GM21529 (cell line): Measurements from ENCODE around the gene SLC23A2.
"Not testable (repeated sequence)": the region's sequence is repeated elsewhere in the genome, so short reads cannot be mapped to it uniquely, and the experiment has no call there.

ENCODE experiments used
- ATAC-seq: cut with Tn5 transposase; IDR thresholded peaks from one replicate; pipeline ENCODE4 v1.9.1; 2021; ENCODE audit not compliant: unreplicated experiment

SLC23A2 gene

DNA sequence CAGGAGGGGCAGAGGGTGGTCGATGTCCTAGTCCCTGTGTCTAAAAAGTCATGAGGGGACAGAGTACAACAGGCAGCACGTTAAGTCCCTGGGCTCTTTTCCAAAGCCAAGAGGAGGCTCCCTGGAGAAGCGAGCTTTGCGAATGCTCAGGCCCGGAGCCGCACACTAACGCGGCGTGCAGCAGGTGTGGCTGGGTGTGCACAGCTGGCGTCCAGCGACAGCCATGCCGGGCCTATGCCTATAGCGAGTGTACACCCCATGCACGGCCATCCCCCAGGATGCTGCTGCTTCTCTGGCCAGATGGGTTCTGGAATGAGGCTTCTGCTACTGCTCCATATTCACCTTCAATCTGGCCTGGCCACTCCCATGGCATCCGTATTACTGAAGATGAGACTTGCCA, 148.3 kb downstream of the SLC23A2 start:
- no peak for ATAC-seq

- ATAC-seq: no peak
Observed at GRCh38 chr20:4850960-4851359, 150.3 kb downstream of the SLC23A2 start.

DNA sequence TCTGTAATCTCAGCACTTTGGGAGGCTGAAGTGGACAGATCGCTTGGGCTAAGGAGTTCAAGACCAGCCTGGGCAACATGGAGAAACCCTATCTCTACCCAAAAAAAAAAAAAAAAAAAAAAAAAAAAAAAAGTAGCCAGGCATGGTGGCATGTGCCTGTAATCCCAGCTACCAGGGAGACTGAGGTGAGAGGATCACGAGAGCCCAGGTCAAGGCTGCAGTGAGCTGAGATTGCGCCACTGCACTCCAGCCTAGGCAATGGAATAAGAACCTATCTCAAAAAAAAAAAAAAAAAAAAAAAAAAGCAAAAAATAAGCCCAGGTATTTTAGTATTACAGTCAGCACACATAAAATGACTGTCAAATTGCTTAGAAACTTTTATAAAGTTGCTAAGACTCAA, 152.5 kb downstream of the SLC23A2 start:
- not testable (repeated sequence) for ATAC-seq

- no peak for ATAC-seq
Observed at GRCh38 chr20:4848041-4848440, 153.3 kb downstream of the SLC23A2 start.

GRCh38 chr20:4846821-4847220, 154.5 kb downstream of the SLC23A2 start:
- no peak for ATAC-seq

GRCh38 chr20:4844751-4845465, 156.4 kb downstream of the SLC23A2 start:
- no peak for ATAC-seq

DNA sequence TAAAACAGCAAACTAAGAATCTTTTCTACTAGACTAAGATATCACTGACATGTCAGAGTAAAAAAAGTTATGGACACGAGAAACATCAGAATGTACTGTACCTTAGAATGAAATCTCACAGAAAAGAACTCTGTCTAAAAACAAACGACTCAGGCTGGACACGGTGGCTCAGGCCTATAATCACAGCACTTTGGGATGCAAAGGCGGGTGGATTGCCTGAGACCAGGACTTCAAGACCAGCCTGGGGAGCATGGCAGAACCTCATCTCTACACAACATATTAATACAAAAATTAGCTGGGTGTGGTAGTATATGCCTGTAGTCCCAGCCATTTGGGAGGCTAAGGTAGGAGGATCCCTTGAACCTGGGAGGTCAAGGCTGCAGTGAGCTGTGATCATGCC, 157.0 kb downstream of the SLC23A2 start:
- ATAC-seq: no peak

DNA sequence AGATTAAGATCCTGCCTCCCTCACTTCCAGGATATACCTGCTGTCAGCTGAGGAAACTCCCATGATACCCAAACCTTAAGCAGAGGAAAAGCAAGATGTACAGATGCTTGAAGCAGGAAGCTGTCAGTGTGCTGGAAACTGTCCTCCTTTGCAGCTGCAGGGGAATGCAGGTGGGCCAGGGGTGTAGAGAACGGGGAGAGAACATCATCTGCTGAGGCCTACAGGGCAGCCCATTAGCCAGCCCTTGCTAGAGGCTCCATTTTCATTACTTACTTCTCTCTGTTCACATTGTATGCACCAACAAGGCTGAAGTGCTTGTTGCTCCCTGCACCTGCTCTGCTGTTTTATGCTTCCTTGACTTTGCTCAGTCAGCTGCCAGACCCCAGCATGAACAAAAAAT, 160.5 kb downstream of the SLC23A2 start:
- no peak for ATAC-seq

DNA sequence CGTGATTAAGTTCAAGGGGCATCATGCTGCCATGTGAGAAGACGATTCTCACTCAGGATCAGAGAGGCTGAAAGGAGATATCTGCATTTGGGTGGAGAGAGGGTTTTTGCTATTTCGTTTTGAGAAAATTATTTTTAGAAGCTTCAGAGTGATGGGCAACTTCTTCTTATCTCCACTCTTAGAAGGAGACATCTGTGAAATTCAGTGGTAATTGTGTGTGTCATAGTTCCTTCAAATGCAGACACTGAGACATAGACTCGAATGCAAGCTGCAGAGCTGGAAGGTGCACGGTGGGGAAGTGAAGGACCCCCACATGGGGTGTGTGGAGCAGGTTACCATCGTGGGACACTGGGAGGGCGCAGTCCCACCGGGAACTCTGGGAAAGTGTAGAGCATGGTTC, 162.8 kb downstream of the SLC23A2 start:
- ATAC-seq: no peak

DNA sequence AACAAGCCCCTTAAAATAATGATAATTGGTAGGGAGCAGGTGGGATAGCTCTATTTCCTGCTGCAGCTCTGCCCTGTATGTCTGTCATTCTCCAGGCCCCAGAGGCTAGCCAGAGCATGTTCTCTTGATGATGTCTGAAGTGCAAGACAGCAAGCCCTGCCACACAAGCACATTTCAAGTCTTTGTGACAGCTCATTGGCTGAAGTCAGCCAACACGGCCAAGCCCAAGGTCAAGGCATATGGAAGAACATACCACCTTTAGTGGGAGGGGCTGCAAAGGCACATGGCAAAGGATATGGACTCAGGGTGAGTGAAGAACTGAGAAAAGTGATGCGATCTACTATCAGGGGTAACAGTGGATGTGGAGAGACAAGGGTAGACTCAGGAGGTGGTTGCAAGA, 163.6 kb downstream of the SLC23A2 start:
- no peak for ATAC-seq

- no peak for ATAC-seq
Observed at GRCh38 chr20:4836935-4837334, 164.4 kb downstream of the SLC23A2 start.

GRCh38 chr20:4836473-4836872, 164.8 kb downstream of the SLC23A2 start:
- ATAC-seq: no peak

- ATAC-seq: no peak
Observed at GRCh38 chr20:4835244-4836177, 165.8 kb downstream of the SLC23A2 start.

- no peak for ATAC-seq
Observed at GRCh38 chr20:4833074-4833728, 168.1 kb downstream of the SLC23A2 start.

DNA sequence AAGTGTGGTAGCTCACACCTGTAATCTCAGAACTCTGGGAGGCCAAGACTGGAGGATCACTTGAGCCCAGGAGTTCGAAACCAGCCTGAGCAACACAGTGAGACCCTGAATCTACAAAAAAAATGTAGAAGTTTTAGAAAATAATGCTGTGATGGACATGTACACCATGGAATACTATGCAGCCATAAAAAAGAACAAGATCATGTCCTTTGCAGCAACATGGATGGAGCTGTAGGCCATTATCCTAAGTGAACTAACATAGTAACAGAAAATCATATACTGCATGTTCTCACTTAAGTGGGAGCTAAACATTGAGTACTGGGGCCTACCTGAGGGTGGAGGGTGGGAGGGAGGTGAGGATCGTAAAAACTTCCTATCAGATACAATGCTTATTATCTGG, 168.8 kb downstream of the SLC23A2 start:
- no peak for ATAC-seq

DNA sequence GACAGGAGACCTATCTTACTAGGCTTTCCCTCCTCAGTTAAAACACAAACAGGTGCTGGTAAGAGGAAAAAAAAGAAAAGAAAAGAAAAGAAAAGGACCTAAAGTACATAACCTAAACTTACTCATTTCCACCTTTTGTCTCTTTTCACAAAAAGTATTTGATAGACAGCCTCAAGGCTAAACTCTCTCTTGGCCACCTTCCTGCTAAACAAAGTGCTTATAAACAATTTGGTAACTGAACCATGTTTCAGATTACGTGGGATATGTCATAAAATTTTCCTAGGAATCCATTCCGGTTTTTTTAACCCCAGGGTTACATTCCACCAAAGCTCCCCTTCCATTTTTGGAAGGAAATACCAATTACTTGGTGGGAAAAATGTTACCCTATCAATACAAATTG, 170.6 kb downstream of the SLC23A2 start:
- ATAC-seq: no peak

- no peak for ATAC-seq
Observed at GRCh38 chr20:4830259-4830658, 171.1 kb downstream of the SLC23A2 start.

DNA sequence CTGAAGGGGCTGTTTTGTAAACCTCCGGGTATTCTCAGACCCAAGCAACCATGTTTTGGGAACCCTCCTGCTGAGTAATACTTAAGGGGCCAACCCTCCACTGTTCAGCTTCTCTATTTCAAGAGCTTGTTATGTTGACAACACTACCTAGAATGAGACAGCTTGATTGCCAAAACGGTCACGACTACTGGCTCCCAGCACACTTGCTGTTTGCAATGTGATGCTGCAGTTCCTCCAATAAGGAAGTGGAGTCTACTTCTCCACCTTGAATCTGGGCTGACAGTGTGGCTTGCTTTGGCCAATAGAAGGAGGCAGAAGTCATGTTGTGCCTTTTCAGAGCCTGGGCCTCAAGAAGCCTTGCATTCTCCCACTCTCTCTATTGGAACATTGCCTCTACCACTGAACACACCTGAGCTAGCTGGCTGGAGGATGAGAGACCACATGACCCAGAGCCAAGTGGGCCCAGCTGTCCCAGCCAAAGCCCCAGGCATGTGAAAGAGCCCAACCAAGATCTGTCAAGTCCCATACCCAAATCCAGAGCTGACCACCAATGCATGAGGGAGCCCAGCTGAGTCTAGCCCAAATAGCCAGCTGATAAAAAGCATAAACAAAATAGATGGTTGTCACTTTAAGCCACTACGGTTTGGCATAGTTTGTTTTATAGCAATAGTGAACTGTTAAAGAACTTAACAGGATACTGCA, 171.6 kb downstream of the SLC23A2 start:
- no peak for ATAC-seq

DNA sequence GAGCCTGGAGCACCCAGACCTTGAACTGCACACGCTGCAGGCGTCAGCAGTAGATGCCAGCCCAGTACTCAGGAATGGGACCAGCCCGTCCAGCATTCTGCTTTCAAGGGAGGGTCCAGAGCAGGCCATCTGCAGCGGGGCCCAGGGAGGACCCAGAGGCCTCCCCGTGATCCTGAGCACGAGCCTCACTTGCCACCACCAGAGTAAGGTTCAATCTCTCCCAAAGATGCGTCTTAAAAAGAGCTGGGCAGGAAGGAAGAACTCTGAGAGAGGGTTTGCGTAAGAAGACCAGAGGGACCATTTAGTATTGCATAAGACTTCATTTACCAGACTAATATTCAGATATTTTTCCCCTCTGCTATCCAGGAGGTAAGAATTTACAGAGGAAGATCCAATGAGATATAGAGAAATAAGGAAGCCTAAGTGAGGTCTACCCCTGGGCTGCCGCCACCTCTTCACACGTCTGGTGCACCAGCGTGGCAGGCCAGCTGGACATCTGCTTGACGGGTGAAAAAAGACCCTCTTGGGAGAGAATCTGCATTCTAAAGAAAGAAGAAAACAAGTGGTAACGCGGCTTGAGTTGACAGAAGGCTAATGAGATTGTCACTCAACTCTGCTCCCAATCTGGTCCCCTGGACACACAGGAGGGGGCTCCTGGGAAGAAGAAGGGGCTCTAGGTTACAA, 172.3 kb downstream of the SLC23A2 start:
- no peak for ATAC-seq

DNA sequence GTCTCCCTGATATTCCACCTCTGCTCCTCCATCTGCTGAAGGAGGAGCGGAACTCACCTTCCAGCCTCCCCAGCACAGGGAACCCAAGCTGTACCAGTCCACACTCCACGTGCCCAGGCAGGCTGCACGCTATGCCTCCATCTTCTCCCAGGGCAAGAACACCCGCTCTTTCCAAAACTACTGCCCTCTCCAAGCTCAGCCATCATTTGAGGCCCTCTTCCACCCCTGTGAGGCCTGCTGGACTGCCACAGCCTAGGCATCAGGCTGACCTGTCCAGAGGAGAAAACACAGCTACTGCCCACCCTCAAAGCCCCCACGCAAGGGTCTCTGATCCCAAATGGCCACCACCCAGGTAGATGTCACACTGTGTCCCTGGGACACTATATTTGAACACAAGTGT, 179.7 kb downstream of the SLC23A2 start:
- no peak for ATAC-seq
